Measurements from ENCODE around the gene USHBP1. TPM values are rescaled to one million over a fixed set of nuclear protein-coding genes. Genes with fewer than 3 reads are reported as not detected.

The USHBP1 gene
- total RNA-seq, 4 donors from 2014 or later = 8.9 to 24.3 (median 11.1) TPM

GRCh38 chr19:17303167-17303939 is 38.8 kb upstream of the USHBP1 start, which contains the start of gene ABHD8:
Gene ABHD8 (minus strand): TSS chr19:17303425. CDS start chr19:17301616, 1,809 bp downstream.
- Histone ChIP-seq H3K4me3 (replicated peaks in 1 of 3) (peak within 1 kb of the TSS in 2 of 3 donors; percentile 17 to 75), H3K9me3 (no peaks in the 10 kb centered on the region), H3K27me3 (no peaks in the 10 kb centered on the region), H3K4me1 (peaks cover 36 to 37% of the 10 kb centered on the region in 2 donors), H3K27ac (peak within 1 kb of the TSS; percentile 64 to 91 (median 90)), H3K36me3 (peaks cover 0 to 2% of the 10 kb centered on the region in 2 donors)
- WGBS, 2 donors = 2 to 4% methylated on average over 7 to 19 of the region's 52 CpGs
- TF ChIP-seq POLR2A (IDR thresholded peaks at IDR 0.05) = peak in 1 of 2 donors; percentile 79
- TF ChIP-seq, protein P1, sequence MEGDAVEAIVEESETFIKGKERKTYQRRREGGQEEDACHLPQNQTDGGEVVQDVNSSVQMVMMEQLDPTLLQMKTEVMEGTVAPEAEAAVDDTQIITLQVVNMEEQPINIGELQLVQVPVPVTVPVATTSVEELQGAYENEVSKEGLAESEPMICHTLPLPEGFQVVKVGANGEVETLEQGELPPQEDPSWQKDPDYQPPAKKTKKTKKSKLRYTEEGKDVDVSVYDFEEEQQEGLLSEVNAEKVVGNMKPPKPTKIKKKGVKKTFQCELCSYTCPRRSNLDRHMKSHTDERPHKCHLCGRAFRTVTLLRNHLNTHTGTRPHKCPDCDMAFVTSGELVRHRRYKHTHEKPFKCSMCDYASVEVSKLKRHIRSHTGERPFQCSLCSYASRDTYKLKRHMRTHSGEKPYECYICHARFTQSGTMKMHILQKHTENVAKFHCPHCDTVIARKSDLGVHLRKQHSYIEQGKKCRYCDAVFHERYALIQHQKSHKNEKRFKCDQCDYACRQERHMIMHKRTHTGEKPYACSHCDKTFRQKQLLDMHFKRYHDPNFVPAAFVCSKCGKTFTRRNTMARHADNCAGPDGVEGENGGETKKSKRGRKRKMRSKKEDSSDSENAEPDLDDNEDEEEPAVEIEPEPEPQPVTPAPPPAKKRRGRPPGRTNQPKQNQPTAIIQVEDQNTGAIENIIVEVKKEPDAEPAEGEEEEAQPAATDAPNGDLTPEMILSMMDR (IDR thresholded peaks at IDR 0.05) = peak; percentile 49 to 86 (median 70)
- intact Hi-C loops (cut with DNase I) = no loop called here
- DNase-seq = peak; percentile 96 to 98

DNA sequence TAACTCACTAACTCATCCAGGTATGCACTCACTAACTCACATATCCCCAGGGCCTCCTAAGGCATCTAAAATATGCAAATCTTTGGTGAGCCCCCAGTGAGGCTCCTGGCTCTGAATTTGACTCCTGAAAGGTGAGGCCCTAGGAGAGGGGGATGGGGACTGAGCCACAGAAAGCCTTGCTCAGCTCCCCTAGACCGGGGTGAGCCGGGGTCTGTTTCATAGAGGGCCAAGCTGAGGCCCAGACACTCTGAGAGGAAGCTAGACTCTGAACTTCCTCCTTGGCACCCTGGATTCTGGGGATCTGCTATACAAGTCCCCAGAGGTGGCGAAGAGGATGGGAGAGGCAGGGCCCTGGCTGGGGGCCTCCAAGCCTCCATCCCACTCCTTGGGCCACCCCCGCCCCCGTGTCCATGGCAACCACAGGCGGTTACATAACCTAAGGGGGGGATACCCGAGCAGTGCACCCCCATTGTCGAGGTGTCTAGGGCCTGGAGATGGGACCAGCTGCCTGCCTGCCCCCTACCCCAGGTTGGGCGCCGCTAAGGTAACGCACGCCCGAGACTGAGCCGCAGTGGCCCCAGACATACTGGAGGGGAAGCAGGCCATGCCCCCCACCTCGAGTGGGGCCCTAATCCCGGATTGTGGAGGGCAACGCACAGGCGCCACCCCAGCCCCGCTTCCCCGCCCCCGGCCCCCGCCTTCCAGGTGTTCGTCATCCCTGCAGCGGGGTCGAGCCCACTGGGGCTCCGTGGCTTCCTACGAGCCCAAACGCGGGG is 38.0 kb upstream of the USHBP1 start:
- DNase-seq = peak in 1 of 2 donors; percentile 24
- Histone ChIP-seq H3K27ac (peak overlapping the region in 2 of 3 donors; percentile 90 to 91), H3K36me3 (peaks cover 0 to 2% of the 10 kb centered on the region in 2 donors), H3K4me3 (replicated peaks in 1 of 3) (peak overlapping the region in 2 of 3 donors; percentile 17 to 75), H3K27me3 (no peaks in the 10 kb centered on the region), H3K4me1 (peaks cover 36 to 37% of the 10 kb centered on the region in 2 donors), H3K9me3 (no peaks in the 10 kb centered on the region)
- TF ChIP-seq POLR2A (IDR thresholded peaks at IDR 0.05) = no peak
- TF ChIP-seq, protein P1 (IDR thresholded peaks at IDR 0.05) = no peak
- intact Hi-C loops (cut with DNase I) = no loop called here
- WGBS, 2 donors = 12 to 40% methylated on average over 2 to 7 of the region's 29 CpGs

DNA sequence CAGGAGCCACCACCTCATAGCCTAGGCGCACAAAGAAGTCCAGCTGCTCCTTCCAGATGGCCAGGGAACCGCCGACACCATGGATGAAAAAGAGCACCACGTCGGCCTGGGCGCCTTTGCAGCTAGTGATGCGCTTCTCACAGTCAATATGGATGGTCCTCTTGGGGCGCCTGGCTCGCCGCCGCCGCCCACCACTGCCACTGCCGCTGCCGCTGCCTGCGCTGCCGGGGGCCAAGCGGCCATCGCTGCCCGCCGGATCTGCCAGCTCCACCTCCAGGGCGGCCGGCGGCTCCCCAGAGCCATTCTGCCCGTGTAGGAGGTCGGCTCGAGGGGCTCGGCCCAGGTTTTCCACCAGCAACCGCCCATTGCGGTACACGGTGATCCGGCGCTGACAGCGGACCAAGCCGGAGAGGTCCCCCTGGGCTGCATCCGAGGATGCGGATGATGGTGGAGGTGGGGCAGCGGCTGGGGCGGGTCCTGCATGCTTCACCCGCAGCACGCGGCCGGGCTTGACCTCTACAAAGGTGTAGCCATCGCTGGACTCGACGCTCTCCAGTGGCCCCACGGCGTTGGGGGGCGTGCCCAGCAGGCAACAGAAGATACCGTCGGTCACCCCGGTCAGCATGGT is 36.6 kb upstream of the USHBP1 start:
- DNase-seq = no peak
- intact Hi-C loops (cut with DNase I) = no loop called here
- 93 to 97% methylated on average over 19 to 27 of the region's 51 CpGs for WGBS, 2 donors
- Histone ChIP-seq H3K27ac (no peak overlapping the region), H3K9me3 (no peaks in the 10 kb centered on the region), H3K36me3 (peaks cover 0 to 2% of the 10 kb centered on the region in 2 donors), H3K4me1 (peaks cover 26 to 28% of the 10 kb centered on the region in 2 donors), H3K4me3 (replicated peaks in 1 of 3) (no peak overlapping the region), H3K27me3 (no peaks in the 10 kb centered on the region)
- TF ChIP-seq, protein P1 (IDR thresholded peaks at IDR 0.05) = no peak
- no peak for TF ChIP-seq POLR2A (IDR thresholded peaks at IDR 0.05)

DNA sequence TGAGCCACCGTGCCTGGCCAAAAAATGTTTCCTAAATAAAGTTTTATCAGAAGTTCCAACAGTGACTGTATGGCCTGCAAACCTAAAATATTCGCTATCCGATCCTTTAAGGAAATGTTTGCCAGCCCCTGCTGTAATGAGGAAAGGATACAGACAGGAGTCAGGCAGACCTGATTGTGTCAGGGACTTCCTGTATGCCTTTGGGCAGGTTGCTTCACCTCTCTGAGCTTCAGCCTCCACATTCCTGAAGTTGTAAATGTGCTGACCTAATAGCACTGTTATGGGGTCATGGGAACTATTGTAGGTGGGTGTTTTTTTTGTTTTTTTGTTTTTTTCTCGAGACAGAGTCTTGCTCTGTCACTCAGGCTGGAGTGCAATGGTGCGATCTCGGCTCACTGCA is 32.4 kb upstream of the USHBP1 start:
- H3K9me3 ChIP-seq = no peaks in the 10 kb centered on the region
- H3K4me1 ChIP-seq = no peaks in the 10 kb centered on the region
- H3K27me3 ChIP-seq = no peaks in the 10 kb centered on the region
- intact Hi-C loops (cut with DNase I) = no loop called here
- no peak overlapping the region for H3K27ac ChIP-seq
- H3K36me3 ChIP-seq = peaks cover 0 to 2% of the 10 kb centered on the region in 2 donors
- no peak overlapping the region for H3K4me3 ChIP-seq (replicated peaks in 1 of 3)
- WGBS, 2 donors = 93% methylated on average over 6 of the region's 6 CpGs
- no peak for DNase-seq
- TF ChIP-seq POLR2A (IDR thresholded peaks at IDR 0.05) = no peak
- TF ChIP-seq, protein P1 (IDR thresholded peaks at IDR 0.05) = no peak

All from thyroid gland (tissue), 4 donors.